K562 (cell line): Measurements from ENCODE around the gene PLXDC1. TPM values are rescaled to one million over a fixed set of nuclear protein-coding genes. Genes with fewer than 3 reads are reported as not detected.

Experiments
- ARID2 ChIP-seq: fragments of 450-650 bp; IDR thresholded peaks from 2 replicates; pipeline ENCODE4 v1.6.1; 2017; ENCODE audit warnings: antibody characterized with exemption, mild to moderate bottlenecking
- BACH1 ChIP-seq: fragments of 200-800 bp; sonication (Bioruptor generic); IDR thresholded peaks from 2 replicates; pipeline ENCODE4 v1.6.1; 2016; ENCODE audit warnings: missing genetic modification characterization, missing compliant biosample characterization
- CAMTA2 ChIP-seq: fragments of 250-450 bp; sonication (Bioruptor Pico); conservative IDR thresholded peaks from 2 replicates; pipeline ENCODE4 v1.5.1; 2022
- CBFB ChIP-seq: sonication (generic); formaldehyde crosslinking; IDR thresholded peaks from 2 replicates; pipeline ENCODE4 v1.4.0; 2020; ENCODE audit warnings: mild to moderate bottlenecking, missing genetic modification reagents
- CHCHD3 ChIP-seq: fragments of 250-450 bp; sonication (Bioruptor Pico); IDR thresholded peaks from 2 replicates; pipeline ENCODE4 v2.1.2; 2022; ENCODE audit warnings: mild to moderate bottlenecking
- DLX4 ChIP-seq: fragments of 250-450 bp; sonication (Bioruptor Pico); IDR thresholded peaks from 2 replicates; pipeline ENCODE4 v1.6.1; 2021; ENCODE audit warnings: mild to moderate bottlenecking
- ESRRA ChIP-seq: fragments of 450-650 bp; IDR thresholded peaks from 2 replicates; pipeline ENCODE4 v1.6.1; 2014; ENCODE audit warnings: low read depth, mild to moderate bottlenecking, moderate library complexity, borderline replicate concordance
- ETV1 ChIP-seq: fragments of 450-650 bp; conservative IDR thresholded peaks from 2 replicates; pipeline ENCODE4 v1.6.1; 2016; ENCODE audit warnings: missing genetic modification characterization, control low read depth, low read depth, missing compliant biosample characterization
- HOMEZ ChIP-seq: fragments of 250-450 bp; sonication (Bioruptor Pico); IDR thresholded peaks from 2 replicates; pipeline ENCODE4 v1.4.0; 2020; ENCODE audit warnings: mild to moderate bottlenecking, moderate library complexity
- JUN ChIP-seq, 2 experiments: sonication (generic) in 1 of 2; formaldehyde crosslinking in 1 of 2; IDR thresholded peaks; 2 replicates each; pipeline versions ENCODE4 v1.6.1 to v1.8.0; 2012 to 2022; ENCODE audit warnings: borderline replicate concordance in 2 of 2, mild to moderate bottlenecking in 2 of 2, improper control_type of control experiment in 1 of 2, low read depth in 1 of 2, low read length in 1 of 2, missing genetic modification reagents in 1 of 2
- NR3C1 ChIP-seq: sonication (generic); formaldehyde crosslinking; IDR thresholded peaks from 2 replicates; pipeline ENCODE4 v1.8.1; 2022; ENCODE audit warnings: missing genetic modification reagents
- PHF8 ChIP-seq: fragments of 200-600 bp; sonication (generic); IDR thresholded peaks from 2 replicates; pipeline ENCODE4 v1.6.1; 2012; ENCODE audit warnings: mixed run types, mild to moderate bottlenecking, inconsistent platforms, low read length, moderate library complexity, borderline replicate concordance
- PML ChIP-seq: IDR thresholded peaks from 2 replicates; pipeline ENCODE4 v1.6.1; 2012; ENCODE audit warnings: low read length, inconsistent platforms
- PTRF ChIP-seq: fragments of 450-650 bp; IDR thresholded peaks from 2 replicates; pipeline ENCODE4 v1.6.1; 2016; ENCODE audit warnings: mild to moderate bottlenecking, missing genetic modification characterization, missing compliant biosample characterization
- RFX5 ChIP-seq: IDR thresholded peaks from 2 replicates; pipeline ENCODE4 v1.6.1; 2011; ENCODE audit warnings: low read depth, mild to moderate bottlenecking, improper control_type of control experiment, low read length
- SMAD2 ChIP-seq: fragments of 150-350 bp; IDR thresholded peaks from 2 replicates; pipeline ENCODE4 v1.6.1; 2014; ENCODE audit warnings: low read depth, mild to moderate bottlenecking, low read length
- SMC3 ChIP-seq: conservative IDR thresholded peaks from 2 replicates; pipeline ENCODE4 v1.6.1; 2011; ENCODE audit warnings: low read depth, low read length, improper control_type of control experiment; ENCODE audit not compliant: insufficient read depth
- TCF7L2 ChIP-seq: fragments of 150-350 bp; IDR thresholded peaks from 2 replicates; pipeline ENCODE4 v1.6.1; 2016; ENCODE audit warnings: low read depth, mild to moderate bottlenecking, low read length, moderate library complexity
- TRIM24 ChIP-seq, 2 experiments: fragments of 450-650 bp; IDR thresholded peaks; 2 replicates each; pipeline ENCODE4 v1.6.1; 2016
- ZBTB33 ChIP-seq: sonication (generic); formaldehyde crosslinking; IDR thresholded peaks from 2 replicates; pipeline ENCODE4 v1.8.1; 2023; ENCODE audit warnings: mild to moderate bottlenecking, missing genetic modification reagents
- ZBTB9 ChIP-seq: fragments of 450-650 bp; formaldehyde crosslinking; IDR thresholded peaks from 2 replicates; pipeline ENCODE4 v1.4.0; 2020; ENCODE audit warnings: mild to moderate bottlenecking, moderate library complexity
- ZNF140 ChIP-seq: fragments of 250-450 bp; sonication (Bioruptor Pico); IDR thresholded peaks from 2 replicates; pipeline ENCODE4 v1.8.0; 2021; ENCODE audit warnings: moderate library complexity, mild to moderate bottlenecking, inconsistent platforms
- ZNF165 ChIP-seq: fragments of 250-450 bp; sonication (Bioruptor Pico); IDR thresholded peaks from 2 replicates; pipeline ENCODE4 v1.4.0; 2020; ENCODE audit warnings: borderline replicate concordance
- ZNF77 ChIP-seq: fragments of 250-450 bp; sonication (Bioruptor Pico); IDR thresholded peaks from 2 replicates; pipeline ENCODE4 v1.5.0; 2020
- polyA plus RNA-seq, 8 experiments: library from polyadenylated mRNA; depleted of rRNA in 4 of 8; stranded (reverse) in 5 of 8; unstranded in 3 of 8; fragments of >200 nt; fragmentation: Nextera tagmentation in 2 of 8; fragmentation: Illumina TruSeq in 1 of 8; extraction: Ambion mirVana in 2 of 8; extraction: Trizol in 1 of 8; gene quantifications; 2 replicates each; pipeline versions ENCODE4 v1.2.1 to v1.2.3, GENCODE V29; 2011 to 2014; ENCODE audit warnings: inconsistent platforms in 1 of 8, missing spikeins in 1 of 8
- total RNA-seq, 7 experiments: library from RNA; depleted of rRNA in 6 of 7; stranded (reverse); fragments of >200 nt in 6 of 7; fragmentation: Illumina TruSeq in 2 of 7; extraction: Trizol in 2 of 7; gene quantifications; 2 replicates each; pipeline versions ENCODE4 v1.2.1 to v1.2.3, GENCODE V29; 2011 to 2021; ENCODE audit warnings: low replicate concordance in 1 of 7

PLXDC1 gene
- total and polyA plus RNA-seq, 9 of the 15 experiments (the other 6 are each of a cell fraction or from before 2014, with no cell fraction given): not detected

- TF ChIP-seq ZBTB9 (CRISPR knock-in tag): peak; percentile 97
- peak; percentile 99 for TF ChIP-seq PTRF
- TF ChIP-seq JUN (IDR thresholded peaks at IDR 0.05; ENCODE audit: borderline replicate concordance, low read depth, low read length): peak; percentile 73
- TF ChIP-seq JUN (CRISPR knock-in tag; IDR thresholded peaks at IDR 0.05; ENCODE audit: borderline replicate concordance): no peak
- peak in 1 of 2 experiments; percentile 66; a peak in 3 of 4 replicates for TF ChIP-seq TRIM24 (IDR thresholded peaks at IDR 0.05)
- no peak for TF ChIP-seq ESRRA
- TF ChIP-seq ARID2: no peak
- no peak for TF ChIP-seq DLX4 (CRISPR knock-in tag)
- no peak for TF ChIP-seq TCF7L2
- TF ChIP-seq RFX5: no peak
- TF ChIP-seq ZBTB33 (CRISPR knock-in tag): no peak
- no peak for TF ChIP-seq SMC3
- no peak for TF ChIP-seq CHCHD3
- TF ChIP-seq SMAD2: no peak
- no peak for TF ChIP-seq NR3C1 (CRISPR knock-in tag)
- TF ChIP-seq PML: no peak
- TF ChIP-seq ZNF77 (CRISPR knock-in tag): 0 out of 2 replicates have a peak, but pooled peaks have one; percentile 35
- TF ChIP-seq ZNF140 (CRISPR knock-in tag): peak; percentile 94
- no peak for TF ChIP-seq PHF8
- peak; percentile 95 for TF ChIP-seq HOMEZ (CRISPR knock-in tag)
- peak; percentile 83 for TF ChIP-seq ETV1 (tag)
- TF ChIP-seq CBFB (CRISPR knock-in tag): no peak
- peak; percentile 95 for TF ChIP-seq ZNF165
- TF ChIP-seq CAMTA2 (CRISPR knock-in tag): peak; percentile 78; the same call in 1 of the 2 replicates
- TF ChIP-seq BACH1 (tag): peak; percentile 98
These were observed 137.2 kb downstream of the PLXDC1 start (continued) for GRCh38 chr17:39014044-39014794.
